Germinal center (tissue), 1 donor: ENCODE data around the gene PPP4C.
"Not testable (repeated sequence)": the region's sequence is repeated elsewhere in the genome, so short reads cannot be mapped to it uniquely, and the experiment has no call there.

Source experiments
- DNase-seq: peaks from one replicate; pipeline ENCODE4 v3.0.0; 2012; ENCODE audit warnings: mixed read lengths, low spot score

The PPP4C gene

GRCh38 chr16:30125690-30126089 is 49.9 kb downstream of the PPP4C start:
- DNase-seq = not testable (repeated sequence)

- no peak for DNase-seq
Measured at GRCh38 chr16:30127993-30128392, 52.2 kb downstream of the PPP4C start.

- no peak for DNase-seq
Measured at GRCh38 chr16:30131869-30132475, 56.2 kb downstream of the PPP4C start.

- no peak for DNase-seq
Measured at GRCh38 chr16:30132591-30132990, 56.8 kb downstream of the PPP4C start.
